HG02981 (cell line): Measurements from ENCODE around the gene TAAR1.

Experiments
- ATAC-seq: cut with Tn5 transposase; IDR thresholded peaks from one replicate; pipeline ENCODE4 v1.9.1; 2021; ENCODE audit warnings: mild to moderate bottlenecking, moderate library complexity; ENCODE audit not compliant: unreplicated experiment

TAAR1 gene

GRCh38 chr6:132596201-132596600 lies 62.8 kb downstream of the TAAR1 start:
- ATAC-seq, result no peak
